Muscle layer of duodenum (tissue), 2 donors: ENCODE results near the gene PARVG.
A peak's percentile ranks its signal among the peaks of the same experiment; 100 is the strongest.

Experiments
- H3K27ac ChIP-seq: one replicate; pipeline ENCODE4 v1.7.0; 2013; ENCODE audit warnings: mild to moderate bottlenecking, low read length
- H3K27me3 ChIP-seq: one replicate; pipeline ENCODE4 v1.7.0; 2013; ENCODE audit warnings: low read depth, mild to moderate bottlenecking, control low read depth, low read length
- H3K36me3 ChIP-seq, 2 donors: one replicate each; pipeline ENCODE4 v1.7.0; 2013; ENCODE audit warnings: low read length in 2 of 2, control low read depth in 1 of 2, mild to moderate bottlenecking in 1 of 2; ENCODE audit not compliant: insufficient read depth in 2 of 2, control insufficient read depth in 1 of 2
- H3K4me1 ChIP-seq, 2 donors: one replicate each; pipeline ENCODE4 v1.7.0; 2013; ENCODE audit warnings: low read length in 2 of 2, mild to moderate bottlenecking in 2 of 2, control low read depth in 1 of 2, moderate library complexity in 1 of 2; ENCODE audit not compliant: insufficient read depth in 2 of 2, control insufficient read depth in 1 of 2
- H3K4me3 ChIP-seq, 2 donors: one replicate each; pipeline ENCODE4 v1.7.0; 2013; ENCODE audit warnings: low read length in 2 of 2, low read depth in 1 of 2, mild to moderate bottlenecking in 1 of 2
- H3K9me3 ChIP-seq, 2 donors: one replicate each; pipeline ENCODE4 v1.7.0; 2013; ENCODE audit warnings: low read length in 2 of 2, control low read depth in 1 of 2, mild to moderate bottlenecking in 1 of 2; ENCODE audit not compliant: control insufficient read depth in 1 of 2
- donor health status: healthy.

Gene PARVG

GRCh38 chr22:44181912-44182587, 1.3 kb downstream of the PARVG start:
- Histone ChIP-seq H3K4me3 (peak overlapping the region; percentile 42 to 48), H3K9me3 (no peaks in the 10 kb centered on the region), H3K27me3 (no peaks in the 10 kb centered on the region), H3K4me1 (no peaks in the 10 kb centered on the region), H3K27ac (peak overlapping the region; percentile 45), H3K36me3 (no peaks in the 10 kb centered on the region)

GRCh38 chr22:44182588-44183286, 2.0 kb downstream of the PARVG start:
- Histone ChIP-seq H3K36me3 (no peaks in the 10 kb centered on the region), H3K9me3 (no peaks in the 10 kb centered on the region), H3K4me3 (peak overlapping the region; percentile 42 to 48), H3K27ac (peak overlapping the region; percentile 45), H3K27me3 (no peaks in the 10 kb centered on the region), H3K4me1 (no peaks in the 10 kb centered on the region)

GRCh38 chr22:44183287-44183588, 2.5 kb downstream of the PARVG start:
- H3K9me3 ChIP-seq = no peaks in the 10 kb centered on the region
- no peaks in the 10 kb centered on the region for H3K27me3 ChIP-seq
- no peaks in the 10 kb centered on the region for H3K36me3 ChIP-seq
- H3K4me3 ChIP-seq = no peak overlapping the region
- no peak overlapping the region for H3K27ac ChIP-seq
- H3K4me1 ChIP-seq = no peaks in the 10 kb centered on the region

GRCh38 chr22:44184006-44184405, 3.3 kb downstream of the PARVG start:
- H3K4me1 ChIP-seq = no peaks in the 10 kb centered on the region
- no peaks in the 10 kb centered on the region for H3K9me3 ChIP-seq
- no peak overlapping the region for H3K27ac ChIP-seq
- H3K4me3 ChIP-seq = no peak overlapping the region
- H3K36me3 ChIP-seq = no peaks in the 10 kb centered on the region
- no peaks in the 10 kb centered on the region for H3K27me3 ChIP-seq

- no peak overlapping the region for H3K4me3 ChIP-seq
- no peaks in the 10 kb centered on the region for H3K4me1 ChIP-seq
- no peak overlapping the region for H3K27ac ChIP-seq
- H3K36me3 ChIP-seq = no peaks in the 10 kb centered on the region
- no peaks in the 10 kb centered on the region for H3K9me3 ChIP-seq
- no peaks in the 10 kb centered on the region for H3K27me3 ChIP-seq
Measured at GRCh38 chr22:44185237-44186120, 4.8 kb downstream of the PARVG start.

- Histone ChIP-seq H3K4me1 (no peaks in the 10 kb centered on the region), H3K27ac (no peak overlapping the region), H3K4me3 (no peak overlapping the region), H3K9me3 (no peaks in the 10 kb centered on the region), H3K27me3 (no peaks in the 10 kb centered on the region), H3K36me3 (no peaks in the 10 kb centered on the region)
Measured at GRCh38 chr22:44186121-44186510, 5.4 kb downstream of the PARVG start.

GRCh38 chr22:44186737-44187136, 6.0 kb downstream of the PARVG start:
- Histone ChIP-seq H3K27ac (no peak overlapping the region), H3K36me3 (no peaks in the 10 kb centered on the region)

GRCh38 chr22:44187652-44188230, 7.0 kb downstream of the PARVG start:
- H3K4me1 ChIP-seq = no peaks in the 10 kb centered on the region
- no peaks in the 10 kb centered on the region for H3K9me3 ChIP-seq
- no peak overlapping the region for H3K27ac ChIP-seq
- no peaks in the 10 kb centered on the region for H3K36me3 ChIP-seq
- H3K4me3 ChIP-seq = no peak overlapping the region
- H3K27me3 ChIP-seq = no peaks in the 10 kb centered on the region

More at GRCh38 chr22:44186737-44187136, 6.0 kb downstream of the PARVG start:
- Histone ChIP-seq H3K4me1 (no peaks in the 10 kb centered on the region), H3K4me3 (no peak overlapping the region), H3K27me3 (no peaks in the 10 kb centered on the region), H3K9me3 (no peaks in the 10 kb centered on the region)

GRCh38 chr22:44188316-44188715, 7.6 kb downstream of the PARVG start:
- Histone ChIP-seq H3K27me3 (no peaks in the 10 kb centered on the region), H3K36me3 (no peaks in the 10 kb centered on the region), H3K4me1 (no peaks in the 10 kb centered on the region), H3K27ac (no peak overlapping the region), H3K4me3 (no peak overlapping the region), H3K9me3 (no peaks in the 10 kb centered on the region)

- Histone ChIP-seq H3K27me3 (no peaks in the 10 kb centered on the region), H3K36me3 (no peaks in the 10 kb centered on the region), H3K9me3 (no peaks in the 10 kb centered on the region), H3K4me3 (no peak overlapping the region), H3K27ac (no peak overlapping the region), H3K4me1 (no peaks in the 10 kb centered on the region)
Measured at GRCh38 chr22:44188986-44189630, 8.4 kb downstream of the PARVG start.
